H9 (cell line): ENCODE measurements around the gene MRPS33. TPM values are rescaled to one million over a fixed set of nuclear protein-coding genes. Genes with fewer than 3 reads are reported as not detected.

Experiments used
- DNase-seq: peaks from one replicate; pipeline ENCODE4 v3.0.0-alpha.2; 2017
- H2AFZ ChIP-seq: one replicate; pipeline ENCODE4 v1.6.1; 2013; ENCODE audit warnings: mild to moderate bottlenecking, low read length, control low read depth, moderate library complexity
- H2AK5ac ChIP-seq: 2 replicates; pipeline ENCODE4 v1.6.1; 2013; ENCODE audit warnings: low read length, control low read depth, mixed read lengths; ENCODE audit not compliant: insufficient read length
- H2BK120ac ChIP-seq: one replicate; pipeline ENCODE4 v1.6.1; 2013; ENCODE audit warnings: low read depth, mild to moderate bottlenecking, low read length, control low read depth, inconsistent platforms; ENCODE audit not compliant: poor library complexity, severe bottlenecking
- H2BK12ac ChIP-seq: 2 replicates; pipeline ENCODE4 v1.6.1; 2013; ENCODE audit warnings: low read length, control low read depth, mixed read lengths, low read depth; ENCODE audit not compliant: insufficient read length
- H2BK15ac ChIP-seq: 2 replicates; pipeline ENCODE4 v1.6.1; 2013; ENCODE audit warnings: low read depth, low read length, control low read depth
- H2BK20ac ChIP-seq: one replicate; pipeline ENCODE4 v1.6.1; 2013; ENCODE audit warnings: low read depth, mild to moderate bottlenecking, low read length, control low read depth, inconsistent platforms; ENCODE audit not compliant: poor library complexity, severe bottlenecking
- H2BK5ac ChIP-seq: 2 replicates; pipeline ENCODE4 v1.6.1; 2013; ENCODE audit warnings: low read length, control low read depth, mixed read lengths; ENCODE audit not compliant: insufficient read length
- H3K14ac ChIP-seq: 2 replicates; pipeline ENCODE4 v1.6.1; 2013; ENCODE audit warnings: low read length, control low read depth; ENCODE audit not compliant: insufficient read depth
- H3K18ac ChIP-seq: 2 replicates; pipeline ENCODE4 v1.6.1; 2013; ENCODE audit warnings: low read depth, mild to moderate bottlenecking, mixed read lengths, low read length, control low read depth; ENCODE audit not compliant: insufficient read length
- H3K23ac ChIP-seq: 2 replicates; pipeline ENCODE4 v1.6.1; 2013; ENCODE audit warnings: low read length, control low read depth, mixed read lengths, low read depth; ENCODE audit not compliant: insufficient read length
- H3K23me2 ChIP-seq: 2 replicates; pipeline ENCODE4 v1.6.1; 2013; ENCODE audit warnings: low read depth, mild to moderate bottlenecking, mixed read lengths, low read length, control low read depth; ENCODE audit not compliant: insufficient read length, poor library complexity, severe bottlenecking
- H3K27ac ChIP-seq: 2 replicates; pipeline ENCODE4 v1.5.1; 2013; ENCODE audit warnings: low read length, control low read depth, mixed read lengths, low read depth; ENCODE audit not compliant: insufficient read length
- H3K27me3 ChIP-seq: 2 replicates; pipeline ENCODE4 v1.6.1; 2013; ENCODE audit warnings: low read length, control low read depth, inconsistent platforms; ENCODE audit not compliant: insufficient read depth
- H3K4ac ChIP-seq: 2 replicates; pipeline ENCODE4 v1.6.1; 2013; ENCODE audit warnings: low read depth, mild to moderate bottlenecking, control low read depth, inconsistent platforms, low read length, moderate library complexity
- H3K4me1 ChIP-seq: 2 replicates; pipeline ENCODE4 v1.6.1; 2013; ENCODE audit warnings: low read length, control low read depth, inconsistent platforms; ENCODE audit not compliant: insufficient read depth
- H3K4me2 ChIP-seq: 2 replicates; pipeline ENCODE4 v1.6.1; 2013; ENCODE audit warnings: low read length, control low read depth, mixed read lengths; ENCODE audit not compliant: insufficient read length, insufficient read depth
- H3K56ac ChIP-seq: 2 replicates; pipeline ENCODE4 v1.6.1; 2013; ENCODE audit warnings: low read depth, mild to moderate bottlenecking, mixed read lengths, low read length, control low read depth; ENCODE audit not compliant: insufficient read length
- H3K79me1 ChIP-seq: 2 replicates; pipeline ENCODE4 v1.6.1; 2013; ENCODE audit warnings: low read depth, mild to moderate bottlenecking, moderate library complexity, low read length, control low read depth, inconsistent platforms; ENCODE audit not compliant: insufficient read depth, poor library complexity, severe bottlenecking
- H3K79me2 ChIP-seq: 2 replicates; pipeline ENCODE4 v1.6.1; 2013; ENCODE audit warnings: low read length, control low read depth, inconsistent platforms; ENCODE audit not compliant: insufficient read depth
- H3K9ac ChIP-seq: 2 replicates; pipeline ENCODE4 v1.6.1; 2013; ENCODE audit warnings: low read length, control low read depth, mixed read lengths; ENCODE audit not compliant: insufficient read length; ENCODE audit errors: extremely low read depth
- H3K9me3 ChIP-seq: one replicate; pipeline ENCODE4 v1.6.1; 2013; ENCODE audit warnings: low read depth, low read length, inconsistent platforms; ENCODE audit not compliant: control insufficient read depth
- H3T11ph ChIP-seq: one replicate; pipeline ENCODE4 v1.6.1; 2013; ENCODE audit warnings: mild to moderate bottlenecking, low read length, control low read depth, inconsistent platforms
- H4K20me1 ChIP-seq: one replicate; pipeline ENCODE4 v1.6.1; 2013; ENCODE audit not compliant: control insufficient read depth, insufficient read length, insufficient read depth
- H4K5ac ChIP-seq: 2 replicates; pipeline ENCODE4 v1.6.1; 2013; ENCODE audit warnings: low read depth, mild to moderate bottlenecking, mixed read lengths, low read length, control low read depth; ENCODE audit not compliant: insufficient read length
- H4K8ac ChIP-seq: replicated peaks from 2 replicates; pipeline ENCODE4 v1.6.1; 2013; ENCODE audit warnings: low read length, control low read depth, mixed read lengths, low read depth; ENCODE audit not compliant: insufficient read length
- H4K91ac ChIP-seq: 2 replicates; pipeline ENCODE4 v1.6.1; 2013; ENCODE audit warnings: low read depth, mild to moderate bottlenecking, moderate library complexity, mixed read lengths, low read length, control low read depth; ENCODE audit not compliant: insufficient read length
- H3K27ac Mint-ChIP-seq, 3 experiments: 2 replicates in 2 of 3; 3 replicates in 1 of 3; pipeline ENCODE4 v1.8.0; 2020 to 2021; ENCODE audit warnings: mixed read lengths in 3 of 3, mild to moderate bottlenecking in 1 of 3, moderate library complexity in 1 of 3
- H3K27me3 Mint-ChIP-seq: 2 replicates; pipeline ENCODE4 v1.8.0; 2021; ENCODE audit warnings: low read depth, mild to moderate bottlenecking, moderate library complexity, mixed read lengths
- H3K36me3 Mint-ChIP-seq, 3 experiments: 2 replicates in 2 of 3; 3 replicates in 1 of 3; pipeline ENCODE4 v1.8.0; 2020 to 2021; ENCODE audit warnings: low read depth in 3 of 3, mixed read lengths in 3 of 3; ENCODE audit not compliant: insufficient read depth in 1 of 3
- H3K4me1 Mint-ChIP-seq, 2 experiments: 2 replicates each; pipeline ENCODE4 v1.8.0; 2020; ENCODE audit warnings: mixed read lengths in 2 of 2
- H3K4me3 Mint-ChIP-seq, 2 experiments: 2 replicates in 1 of 2; 3 replicates in 1 of 2; pipeline ENCODE4 v1.8.0; 2020 to 2021; ENCODE audit warnings: mild to moderate bottlenecking in 2 of 2, mixed read lengths in 2 of 2, moderate library complexity in 1 of 2
- H3K9me3 Mint-ChIP-seq, 2 experiments: 2 replicates in 1 of 2; 3 replicates in 1 of 2; pipeline ENCODE4 v1.8.0; 2020; ENCODE audit warnings: mild to moderate bottlenecking in 2 of 2, mixed read lengths in 2 of 2, moderate library complexity in 1 of 2
- WGBS: extraction: QIAGEN DNeasy Blood & Tissue Kit; methylation state at CpG from one replicate; pipeline ENCODE4 v1.1.7; 2013; ENCODE audit warnings: missing lambda C conversion rate, low lambda C conversion rate, mixed read lengths; ENCODE audit not compliant: insufficient read length; ENCODE audit errors: extremely low coverage; 5-methylcytosine and 5-hydroxymethylcytosine counted together
- total RNA-seq: library from RNA; stranded (reverse); gene quantifications from 2 replicates; pipeline ENCODE4 v1.2.1, GENCODE V29; 2021
- TF ChIP-seq, protein P1 (sequence below): fragments of 200-600 bp; sonication (generic); conservative IDR thresholded peaks from 3 replicates; pipeline ENCODE4 v1.8.0; 2021; ENCODE audit warnings: antibody characterized with exemption, mild to moderate bottlenecking

Gene MRPS33
- total RNA-seq, 1 experiment from 2014 or later, result 64.2 TPM

DNA sequence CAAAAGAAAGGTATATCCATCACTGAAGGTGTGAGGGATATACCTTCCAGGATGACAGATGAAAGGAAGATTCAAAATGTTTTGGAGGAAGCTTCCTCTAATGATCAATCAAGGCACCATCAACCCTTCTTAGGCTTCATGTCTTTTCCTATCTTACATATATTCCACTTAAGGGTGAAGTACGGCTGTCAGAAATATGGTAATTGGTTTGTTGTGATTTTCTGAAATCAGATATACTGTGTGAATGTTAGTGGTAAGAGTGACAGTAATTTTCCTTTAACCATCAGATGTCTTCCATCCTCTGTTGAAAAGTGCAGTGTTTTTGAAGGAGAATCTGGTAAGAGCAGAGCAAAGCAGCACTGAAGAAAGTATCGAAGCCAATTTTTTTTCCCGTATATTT, 2.8 kb upstream of the MRPS33 start:
- Histone ChIP-seq H3K9ac (no peak overlapping the region), H3K9me3 (no peaks in the 10 kb centered on the region), H4K5ac (no peak overlapping the region), H3K23ac (no peak overlapping the region), H3K56ac (no peak overlapping the region), H2BK12ac (no peak overlapping the region), H3K14ac (no peak overlapping the region), H3K27me3 (no peaks in the 10 kb centered on the region), H2BK120ac (no peak overlapping the region), H4K8ac (no peak overlapping the region), H3K4me2 (no peak overlapping the region), H3K79me1 (no peaks in the 10 kb centered on the region), H3K4ac (no peak overlapping the region), H2BK5ac (no peak overlapping the region), H3K27ac (no peak overlapping the region), H2BK15ac (no peak overlapping the region), H3K23me2 (peaks cover 7% of the 10 kb centered on the region), H3K4me1 (no peaks in the 10 kb centered on the region), H2BK20ac (no peak overlapping the region), H3K79me2 (no peaks in the 10 kb centered on the region; the same call in 1 of the 2 replicates), H2AK5ac (no peak overlapping the region), H4K20me1 (no peaks in the 10 kb centered on the region), H2AFZ (no peak overlapping the region), H3K18ac (no peak overlapping the region), H4K91ac (no peak overlapping the region), H3T11ph (no peak overlapping the region)
- H3K4me1 Mint-ChIP-seq, result peaks cover 13 to 17% of the 10 kb centered on the region in 2 experiments
- H3K4me3 Mint-ChIP-seq, result no peak overlapping the region
- peaks cover 6 to 7% of the 10 kb centered on the region in 2 experiments; a peak in 2 of 5 replicates for H3K9me3 Mint-ChIP-seq
- TF ChIP-seq, protein P1, sequence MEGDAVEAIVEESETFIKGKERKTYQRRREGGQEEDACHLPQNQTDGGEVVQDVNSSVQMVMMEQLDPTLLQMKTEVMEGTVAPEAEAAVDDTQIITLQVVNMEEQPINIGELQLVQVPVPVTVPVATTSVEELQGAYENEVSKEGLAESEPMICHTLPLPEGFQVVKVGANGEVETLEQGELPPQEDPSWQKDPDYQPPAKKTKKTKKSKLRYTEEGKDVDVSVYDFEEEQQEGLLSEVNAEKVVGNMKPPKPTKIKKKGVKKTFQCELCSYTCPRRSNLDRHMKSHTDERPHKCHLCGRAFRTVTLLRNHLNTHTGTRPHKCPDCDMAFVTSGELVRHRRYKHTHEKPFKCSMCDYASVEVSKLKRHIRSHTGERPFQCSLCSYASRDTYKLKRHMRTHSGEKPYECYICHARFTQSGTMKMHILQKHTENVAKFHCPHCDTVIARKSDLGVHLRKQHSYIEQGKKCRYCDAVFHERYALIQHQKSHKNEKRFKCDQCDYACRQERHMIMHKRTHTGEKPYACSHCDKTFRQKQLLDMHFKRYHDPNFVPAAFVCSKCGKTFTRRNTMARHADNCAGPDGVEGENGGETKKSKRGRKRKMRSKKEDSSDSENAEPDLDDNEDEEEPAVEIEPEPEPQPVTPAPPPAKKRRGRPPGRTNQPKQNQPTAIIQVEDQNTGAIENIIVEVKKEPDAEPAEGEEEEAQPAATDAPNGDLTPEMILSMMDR, result no peak
- H3K27me3 Mint-ChIP-seq, result peaks cover 21% of the 10 kb centered on the region
- DNase-seq, result no peak
- peaks cover 0 to 5% (median 0%) of the 10 kb centered on the region in 3 experiments; a peak in 2 of 7 replicates for H3K36me3 Mint-ChIP-seq
- H3K27ac Mint-ChIP-seq, result no peak overlapping the region
- no CpG with 5 or more reads among the region's 3 CpGs for WGBS
